Neural progenitor cell (in vitro differentiated cells): ENCODE measurements around the gene CCDC15. TPM values are rescaled to one million over a fixed set of nuclear protein-coding genes. Genes with fewer than 3 reads are reported as not detected.

Experiments used
- DNase-seq: peaks from one replicate; pipeline ENCODE4 v3.0.0-alpha.2; 2016; ENCODE audit warnings: low spot score
- H2AFZ ChIP-seq: fragments of 200-600 bp; sonication (generic); replicated peaks from 2 replicates; pipeline ENCODE4 v1.6.1; 2016; ENCODE audit warnings: antibody characterized with exemption
- H3F3A ChIP-seq: fragments of 200-600 bp; sonication (generic); 2 replicates; pipeline ENCODE4 v1.6.1; 2016; ENCODE audit warnings: antibody characterized with exemption, low read depth
- H3K27ac ChIP-seq: fragments of 200-600 bp; sonication (generic); 2 replicates; pipeline ENCODE4 v1.5.1; 2016; ENCODE audit warnings: mild to moderate bottlenecking
- H3K27me3 ChIP-seq: fragments of 200-600 bp; sonication (generic); 2 replicates; pipeline ENCODE4 v1.6.1; 2016; ENCODE audit warnings: mild to moderate bottlenecking, moderate library complexity
- H3K36me3 ChIP-seq: fragments of 200-600 bp; sonication (generic); 2 replicates; pipeline ENCODE4 v1.5.1; 2016
- H3K4me1 ChIP-seq: fragments of 200-600 bp; sonication (generic); 2 replicates; pipeline ENCODE4 v1.6.1; 2016; ENCODE audit warnings: mixed run types
- H3K4me2 ChIP-seq: fragments of 200-600 bp; sonication (generic); 2 replicates; pipeline ENCODE4 v1.6.1; 2016
- H3K4me3 ChIP-seq: fragments of 200-600 bp; sonication (generic); 2 replicates; pipeline ENCODE4 v1.5.1; 2016
- H3K79me2 ChIP-seq: fragments of 200-600 bp; sonication (generic); 2 replicates; pipeline ENCODE4 v1.6.1; 2016; ENCODE audit warnings: low read depth
- H3K9ac ChIP-seq: fragments of 200-600 bp; sonication (generic); 2 replicates; pipeline ENCODE4 v1.6.1; 2016
- H3K9me3 ChIP-seq: fragments of 200-600 bp; sonication (generic); 2 replicates; pipeline ENCODE4 v1.5.1; 2016; ENCODE audit warnings: low read depth
- H4K20me1 ChIP-seq: fragments of 200-600 bp; sonication (generic); 2 replicates; pipeline ENCODE4 v1.6.1; 2016; ENCODE audit warnings: low read depth
- H3K27ac Mint-ChIP-seq: 3 replicates; pipeline ENCODE4 v1.8.0; 2021; ENCODE audit warnings: mixed read lengths
- H3K27me3 Mint-ChIP-seq: 2 replicates; pipeline ENCODE4 v1.8.0; 2022; ENCODE audit warnings: low read depth, mild to moderate bottlenecking, inconsistent platforms, moderate library complexity, mixed read lengths; ENCODE audit not compliant: insufficient read depth
- H3K36me3 Mint-ChIP-seq: 3 replicates; pipeline ENCODE4 v1.8.0; 2021; ENCODE audit warnings: mixed read lengths
- H3K4me1 Mint-ChIP-seq: 3 replicates; pipeline ENCODE4 v1.8.0; 2021; ENCODE audit warnings: mixed read lengths
- H3K4me3 Mint-ChIP-seq: 3 replicates; pipeline ENCODE4 v1.8.0; 2021; ENCODE audit warnings: mild to moderate bottlenecking, moderate library complexity, mixed read lengths
- H3K9me3 Mint-ChIP-seq: 3 replicates; pipeline ENCODE4 v1.8.0; 2020; ENCODE audit warnings: mixed read lengths
- EZH2 ChIP-seq: fragments of 200-600 bp; sonication (generic); IDR thresholded peaks from 2 replicates; pipeline ENCODE4 v1.6.1; 2017; ENCODE audit warnings: antibody characterized with exemption, mild to moderate bottlenecking, moderate library complexity
- EZH2phosphoT487 ChIP-seq: fragments of 200-600 bp; sonication (generic); IDR thresholded peaks from 2 replicates; pipeline ENCODE4 v1.6.1; 2017; ENCODE audit warnings: antibody characterized with exemption
- total RNA-seq: library from RNA; depleted of rRNA; stranded (reverse); fragments of >200 nt; gene quantifications from 2 replicates; pipeline ENCODE4 v1.2.3, GENCODE V29; 2015; ENCODE audit warnings: low replicate concordance
- TF ChIP-seq, protein P1 (sequence below): fragments of 200-600 bp; sonication (generic); IDR thresholded peaks from 2 replicates; pipeline ENCODE4 v1.5.1; 2017; ENCODE audit warnings: antibody characterized with exemption, mild to moderate bottlenecking

CCDC15 gene
- total RNA-seq, 1 donor from 2014 or later, result 11.2 TPM

DNA sequence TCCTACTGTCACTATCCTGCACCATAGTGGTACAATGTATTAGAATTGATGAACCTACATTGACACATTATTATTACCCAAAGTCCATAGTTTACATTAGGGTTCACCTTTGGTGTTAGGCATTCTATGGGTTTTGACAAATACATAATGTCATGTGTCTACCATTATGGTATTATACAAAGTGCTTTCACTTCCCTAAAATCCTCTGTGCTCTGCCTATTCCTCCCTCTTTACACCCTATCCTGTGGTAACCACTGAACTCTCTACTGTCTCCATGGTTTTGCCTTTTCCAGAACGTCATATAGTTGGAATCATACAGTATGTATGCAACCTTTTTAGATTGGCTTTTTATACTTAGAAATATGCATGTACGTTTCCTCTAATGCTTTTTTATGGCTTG lies 51.5 kb downstream of the CCDC15 start:
- Histone ChIP-seq H2AFZ (no peak overlapping the region), H3K27ac (no peak overlapping the region), H3K4me2 (no peak overlapping the region), H3K4me3 (no peak overlapping the region), H3K4me1 (no peaks in the 10 kb centered on the region), H3K27me3 (no peaks in the 10 kb centered on the region), H3K9me3 (no peaks in the 10 kb centered on the region), H3K9ac (no peak overlapping the region), H3K36me3 (peaks cover 11% of the 10 kb centered on the region), H4K20me1 (no peaks in the 10 kb centered on the region), H3F3A (no peaks in the 10 kb centered on the region), H3K79me2 (no peaks in the 10 kb centered on the region)
- Mint-ChIP-seq H3K27me3 (no peaks in the 10 kb centered on the region), H3K9me3 (peaks cover 13% of the 10 kb centered on the region), H3K4me1 (no peaks in the 10 kb centered on the region), H3K27ac (no peak overlapping the region), H3K36me3 (peaks cover 38% of the 10 kb centered on the region), H3K4me3 (no peak overlapping the region)
- no peak for DNase-seq
- no peak for TF ChIP-seq EZH2

DNA sequence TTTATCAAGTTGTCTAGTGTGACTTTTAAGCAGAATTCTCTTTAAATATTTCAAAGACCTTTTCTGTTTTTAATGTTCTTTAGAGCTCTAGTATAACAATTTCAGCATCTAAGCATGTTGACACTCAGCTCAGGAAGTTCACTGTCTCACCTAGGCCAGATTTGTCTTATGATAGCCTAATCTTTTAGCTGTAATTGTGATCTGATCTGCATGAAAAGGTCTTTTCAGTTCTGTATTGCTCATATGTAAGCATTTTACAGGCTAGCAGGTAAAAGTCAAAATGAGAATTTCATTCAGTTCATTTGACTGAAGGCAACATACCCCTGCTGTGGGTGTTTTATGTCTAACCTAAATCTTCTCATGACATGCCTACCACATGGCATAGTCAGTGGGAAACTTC lies 62.4 kb downstream of the CCDC15 start:
- no peak overlapping the region for H3K27ac Mint-ChIP-seq

DNA sequence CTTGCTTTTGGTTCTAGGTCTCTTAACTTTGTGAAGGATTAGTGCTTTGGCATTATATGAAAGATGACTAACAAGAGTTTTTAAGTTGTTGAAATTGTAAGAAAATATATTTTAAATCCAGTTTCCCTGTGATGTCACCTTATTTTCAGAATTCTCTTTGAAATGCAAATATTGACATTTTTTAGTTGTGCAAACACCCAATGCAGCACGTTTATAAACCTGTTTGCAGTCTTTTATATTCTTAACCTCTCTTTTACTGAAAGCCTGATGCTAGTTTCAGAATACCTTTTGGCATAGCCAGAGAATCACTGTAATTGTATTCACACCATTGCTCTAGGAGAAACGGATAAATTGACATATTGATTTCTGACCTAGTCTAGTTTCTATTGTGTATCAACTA lies 66.3 kb downstream of the CCDC15 start:
- Histone ChIP-seq H3K4me1 (no peaks in the 10 kb centered on the region), H3K27ac (no peak overlapping the region), H2AFZ (no peak overlapping the region), H3K79me2 (no peaks in the 10 kb centered on the region), H3K9me3 (no peaks in the 10 kb centered on the region), H3K4me2 (no peak overlapping the region), H3K36me3 (no peaks in the 10 kb centered on the region), H3K9ac (no peak overlapping the region), H4K20me1 (no peaks in the 10 kb centered on the region), H3F3A (no peaks in the 10 kb centered on the region), H3K4me3 (no peak overlapping the region), H3K27me3 (no peaks in the 10 kb centered on the region)
- no peak for DNase-seq
- TF ChIP-seq EZH2phosphoT487, result no peak
- no peak for TF ChIP-seq EZH2
- TF ChIP-seq, protein P1, sequence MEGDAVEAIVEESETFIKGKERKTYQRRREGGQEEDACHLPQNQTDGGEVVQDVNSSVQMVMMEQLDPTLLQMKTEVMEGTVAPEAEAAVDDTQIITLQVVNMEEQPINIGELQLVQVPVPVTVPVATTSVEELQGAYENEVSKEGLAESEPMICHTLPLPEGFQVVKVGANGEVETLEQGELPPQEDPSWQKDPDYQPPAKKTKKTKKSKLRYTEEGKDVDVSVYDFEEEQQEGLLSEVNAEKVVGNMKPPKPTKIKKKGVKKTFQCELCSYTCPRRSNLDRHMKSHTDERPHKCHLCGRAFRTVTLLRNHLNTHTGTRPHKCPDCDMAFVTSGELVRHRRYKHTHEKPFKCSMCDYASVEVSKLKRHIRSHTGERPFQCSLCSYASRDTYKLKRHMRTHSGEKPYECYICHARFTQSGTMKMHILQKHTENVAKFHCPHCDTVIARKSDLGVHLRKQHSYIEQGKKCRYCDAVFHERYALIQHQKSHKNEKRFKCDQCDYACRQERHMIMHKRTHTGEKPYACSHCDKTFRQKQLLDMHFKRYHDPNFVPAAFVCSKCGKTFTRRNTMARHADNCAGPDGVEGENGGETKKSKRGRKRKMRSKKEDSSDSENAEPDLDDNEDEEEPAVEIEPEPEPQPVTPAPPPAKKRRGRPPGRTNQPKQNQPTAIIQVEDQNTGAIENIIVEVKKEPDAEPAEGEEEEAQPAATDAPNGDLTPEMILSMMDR, result no peak
- no peak overlapping the region for H3K27ac Mint-ChIP-seq
- no peaks in the 10 kb centered on the region for H3K4me1 Mint-ChIP-seq
- no peak overlapping the region for H3K4me3 Mint-ChIP-seq
- H3K36me3 Mint-ChIP-seq, result no peaks in the 10 kb centered on the region
- H3K9me3 Mint-ChIP-seq, result no peaks in the 10 kb centered on the region
- H3K27me3 Mint-ChIP-seq, result no peaks in the 10 kb centered on the region

More for the DNA sequence above, 62.4 kb downstream of the CCDC15 start:
- H4K20me1 ChIP-seq, result no peaks in the 10 kb centered on the region
- H3F3A ChIP-seq, result no peaks in the 10 kb centered on the region
- H3K9ac ChIP-seq, result no peak overlapping the region
- Mint-ChIP-seq H3K36me3 (peaks cover 4% of the 10 kb centered on the region), H3K9me3 (no peaks in the 10 kb centered on the region), H3K27me3 (peaks cover 3% of the 10 kb centered on the region), H3K4me3 (no peak overlapping the region), H3K4me1 (no peaks in the 10 kb centered on the region)
- peaks cover 14% of the 10 kb centered on the region for H3K9me3 ChIP-seq
- TF ChIP-seq, protein P1, result no peak
- TF ChIP-seq EZH2phosphoT487, result no peak
- no peak for TF ChIP-seq EZH2
- H2AFZ ChIP-seq, result no peak overlapping the region
- no peak overlapping the region for H3K27ac ChIP-seq
- H3K79me2 ChIP-seq, result no peaks in the 10 kb centered on the region
- H3K4me1 ChIP-seq, result no peaks in the 10 kb centered on the region
- no peaks in the 10 kb centered on the region for H3K27me3 ChIP-seq
- no peak for DNase-seq
- H3K36me3 ChIP-seq, result no peaks in the 10 kb centered on the region
- H3K4me3 ChIP-seq, result no peak overlapping the region
- H3K4me2 ChIP-seq, result no peak overlapping the region

DNA sequence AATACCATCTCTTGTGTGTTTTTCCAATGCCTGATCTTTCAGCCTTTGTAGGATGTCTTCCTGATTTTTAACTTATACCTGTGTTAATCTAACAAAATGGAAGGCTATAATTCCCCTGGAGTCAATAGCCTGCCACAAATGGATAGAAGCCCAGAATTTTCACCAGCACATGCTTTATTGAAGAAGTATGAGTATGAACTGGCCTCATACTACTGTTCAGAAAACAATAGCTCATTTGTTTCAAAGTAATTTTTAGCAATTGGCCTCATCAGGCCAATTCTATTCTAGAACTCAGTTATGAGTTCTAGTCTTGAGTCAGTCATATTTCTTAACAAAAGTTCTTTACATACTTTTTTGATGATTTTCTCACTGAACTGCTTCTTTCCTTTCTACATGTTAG lies 68.5 kb downstream of the CCDC15 start:
- Histone ChIP-seq H3K79me2 (no peaks in the 10 kb centered on the region), H3K27me3 (no peaks in the 10 kb centered on the region), H3K36me3 (no peaks in the 10 kb centered on the region), H3F3A (no peaks in the 10 kb centered on the region), H3K4me2 (no peak overlapping the region), H3K27ac (no peak overlapping the region), H3K4me3 (no peak overlapping the region), H2AFZ (no peak overlapping the region), H3K9ac (no peak overlapping the region), H3K4me1 (no peaks in the 10 kb centered on the region), H3K9me3 (no peaks in the 10 kb centered on the region), H4K20me1 (no peaks in the 10 kb centered on the region)
- Mint-ChIP-seq H3K27ac (no peak overlapping the region), H3K36me3 (no peaks in the 10 kb centered on the region), H3K9me3 (peaks cover 2% of the 10 kb centered on the region), H3K27me3 (no peaks in the 10 kb centered on the region), H3K4me1 (no peaks in the 10 kb centered on the region), H3K4me3 (no peak overlapping the region)
- no peak for DNase-seq
- TF ChIP-seq EZH2 (no peak), EZH2phosphoT487 (no peak)
- TF ChIP-seq, protein P1, result no peak
